ENCODE measurements around the gene DDX17. TPM values are rescaled to one million over a fixed set of nuclear protein-coding genes. Genes with fewer than 3 reads are reported as not detected.
A peak's percentile ranks its signal among the peaks of the same experiment; 100 is the strongest.

Gene DDX17
- total RNA-seq, 1 experiment from 2014 or later, result 529 TPM

DNA sequence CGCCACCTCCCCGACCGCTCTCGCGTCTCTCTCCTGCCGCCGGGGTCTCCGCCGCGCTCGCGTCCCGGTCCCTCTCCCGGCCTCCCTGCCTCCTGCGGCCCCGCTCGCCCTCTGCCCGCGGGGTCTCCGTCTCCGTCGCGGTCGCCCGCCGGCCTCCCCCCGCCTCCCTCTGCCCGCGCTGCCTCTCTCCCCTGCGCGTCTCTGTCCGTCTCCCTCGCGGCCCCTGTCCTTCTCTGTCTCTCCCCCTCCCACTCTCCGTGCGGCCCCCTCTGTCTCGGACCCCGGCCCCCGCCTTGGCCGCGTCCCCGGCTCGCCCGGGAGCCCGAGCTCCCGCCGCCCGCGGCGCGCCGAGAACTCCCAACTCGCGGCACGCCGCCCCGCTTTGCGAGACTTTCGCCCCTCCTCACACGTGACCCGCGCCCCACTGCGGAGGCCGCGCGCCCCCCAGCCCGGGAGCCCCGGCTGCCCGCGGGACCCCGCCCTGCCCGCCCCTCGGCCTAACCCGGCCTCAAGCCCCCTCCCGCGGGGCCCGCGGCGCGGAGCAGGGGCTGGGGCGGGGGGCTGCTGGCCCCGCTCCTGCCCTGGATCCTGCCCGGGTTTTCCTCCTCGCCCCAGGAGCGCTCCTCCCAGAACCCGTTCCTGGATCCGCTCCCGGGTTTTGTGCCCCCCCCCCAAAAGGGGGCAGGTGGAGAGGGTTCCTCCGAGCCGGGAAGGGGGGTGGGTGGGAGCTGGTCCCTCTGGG lies 50.4 kb downstream of the DDX17 start:
- Histone ChIP-seq H3K56ac (ENCODE audit: insufficient read length, low read depth, low read length) (no peak overlapping the region), H2AFZ (ENCODE audit: low read length) (no peak overlapping the region), H3K23me2 (ENCODE audit: insufficient read length, low read depth, low read length, poor library complexity, severe bottlenecking) (peaks cover 12% of the 10 kb centered on the region), H3K18ac (ENCODE audit: insufficient read length, low read depth, low read length) (no peak overlapping the region), H4K91ac (ENCODE audit: insufficient read length, low read depth, low read length) (no peak overlapping the region), H3K9ac (ENCODE audit: extremely low read depth, insufficient read length, low read length) (no peak overlapping the region), H2BK5ac (ENCODE audit: insufficient read length, low read length) (no peak overlapping the region), H3K4me2 (ENCODE audit: insufficient read depth, insufficient read length, low read length) (peak overlapping the region; percentile 22), H3T11ph (ENCODE audit: low read length) (no peak overlapping the region), H4K8ac (replicated peaks; ENCODE audit: insufficient read length, low read depth, low read length) (no peak overlapping the region), H4K20me1 (ENCODE audit: control insufficient read depth, insufficient read depth, insufficient read length) (no peaks in the 10 kb centered on the region), H3K4me1 (ENCODE audit: insufficient read depth, low read length) (peaks cover 3% of the 10 kb centered on the region; the same call in 1 of the 2 replicates), H3K23ac (ENCODE audit: insufficient read length, low read depth, low read length) (no peak overlapping the region), H3K27me3 (ENCODE audit: insufficient read depth, low read length) (peaks cover 19% of the 10 kb centered on the region), H2AK5ac (ENCODE audit: insufficient read length, low read length) (no peak overlapping the region), H3K14ac (ENCODE audit: insufficient read depth, low read length) (no peak overlapping the region), H2BK120ac (ENCODE audit: low read depth, low read length, poor library complexity, severe bottlenecking) (no peak overlapping the region), H3K79me1 (ENCODE audit: insufficient read depth, low read depth, low read length, poor library complexity, severe bottlenecking) (no peaks in the 10 kb centered on the region), H3K27ac (ENCODE audit: insufficient read length, low read depth, low read length) (no peak overlapping the region), H2BK20ac (ENCODE audit: low read depth, low read length, poor library complexity, severe bottlenecking) (no peak overlapping the region), H2BK15ac (ENCODE audit: low read depth, low read length) (no peak overlapping the region), H3K79me2 (ENCODE audit: insufficient read depth, low read length) (no peaks in the 10 kb centered on the region), H2BK12ac (ENCODE audit: insufficient read length, low read depth, low read length) (no peak overlapping the region), H4K5ac (ENCODE audit: insufficient read length, low read depth, low read length) (no peak overlapping the region), H3K9me3 (ENCODE audit: control insufficient read depth, low read depth, low read length) (no peaks in the 10 kb centered on the region), H3K4ac (ENCODE audit: low read depth, low read length) (no peak overlapping the region)
- Mint-ChIP-seq H3K4me1 (peaks cover 25 to 41% of the 10 kb centered on the region in 2 experiments), H3K9me3 (no peaks in the 10 kb centered on the region; a peak in 1 of 5 replicates), H3K36me3 (ENCODE audit: insufficient read depth in 1 of 3, low read depth in 3 of 3) (no peaks in the 10 kb centered on the region; a peak in 2 of 7 replicates), H3K4me3 (peak overlapping the region; percentile 52 to 78), H3K27me3 (ENCODE audit: low read depth) (peaks cover 90% of the 10 kb centered on the region), H3K27ac (no peak overlapping the region)
- peak; percentile 54 for DNase-seq
- TF ChIP-seq, protein P1, sequence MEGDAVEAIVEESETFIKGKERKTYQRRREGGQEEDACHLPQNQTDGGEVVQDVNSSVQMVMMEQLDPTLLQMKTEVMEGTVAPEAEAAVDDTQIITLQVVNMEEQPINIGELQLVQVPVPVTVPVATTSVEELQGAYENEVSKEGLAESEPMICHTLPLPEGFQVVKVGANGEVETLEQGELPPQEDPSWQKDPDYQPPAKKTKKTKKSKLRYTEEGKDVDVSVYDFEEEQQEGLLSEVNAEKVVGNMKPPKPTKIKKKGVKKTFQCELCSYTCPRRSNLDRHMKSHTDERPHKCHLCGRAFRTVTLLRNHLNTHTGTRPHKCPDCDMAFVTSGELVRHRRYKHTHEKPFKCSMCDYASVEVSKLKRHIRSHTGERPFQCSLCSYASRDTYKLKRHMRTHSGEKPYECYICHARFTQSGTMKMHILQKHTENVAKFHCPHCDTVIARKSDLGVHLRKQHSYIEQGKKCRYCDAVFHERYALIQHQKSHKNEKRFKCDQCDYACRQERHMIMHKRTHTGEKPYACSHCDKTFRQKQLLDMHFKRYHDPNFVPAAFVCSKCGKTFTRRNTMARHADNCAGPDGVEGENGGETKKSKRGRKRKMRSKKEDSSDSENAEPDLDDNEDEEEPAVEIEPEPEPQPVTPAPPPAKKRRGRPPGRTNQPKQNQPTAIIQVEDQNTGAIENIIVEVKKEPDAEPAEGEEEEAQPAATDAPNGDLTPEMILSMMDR (conservative IDR thresholded peaks at IDR 0.05), result no peak
- WGBS (ENCODE audit: extremely low coverage, insufficient read length, low lambda C conversion rate), result no CpG with 5 or more reads among the region's 90 CpGs
